GM12878 (cell line): Measurements from ENCODE around the gene CHCT1. TPM values are rescaled to one million over a fixed set of nuclear protein-coding genes. Genes with fewer than 3 reads are reported as not detected.
A peak's percentile ranks its signal among the peaks of the same experiment; 100 is the strongest.

Source experiments
- ATAC-seq: fragments of 200-7000 bp; cut with Tn5 transposase; 3 replicates; pipeline ENCODE4 v1.9.1; 2020; ENCODE audit warnings: mild to moderate bottlenecking, moderate library complexity
- Bru-seq: library from RNA; stranded (reverse); fragments of 400-500 nt; gene quantifications from one replicate; lab custom pipeline; 2021; lab: Mats Ljungman, UMichigan
- BruChase-seq, 2 experiments: library from RNA; stranded (reverse); fragments of 400-500 nt; gene quantifications; one replicate each; lab custom pipeline; 2021; lab: Mats Ljungman, UMichigan
- BruUV-seq: library from RNA; stranded (reverse); fragments of 400-500 nt; replicated peaks from 2 replicates; lab custom pipeline; 2021; lab: Mats Ljungman, UMichigan
- CTCF ChIA-PET: fragments of 300-600 bp; sonication (Branson Sonifier 250); formaldehyde crosslinking; extraction: SDS; loops from one replicate; lab custom pipeline; 2021; ENCODE audit warnings: inconsistent platforms; lab: Yijun Ruan, JAX
- POLR2A ChIA-PET: fragments of 350-600 bp; formaldehyde crosslinking; extraction: SDS; loops from one replicate; lab custom pipeline; 2021; ENCODE audit warnings: inconsistent platforms; lab: Charles Lee
- RAD21 ChIA-PET: fragments of 300-600 bp; sonication (Branson Sonifier 250); formaldehyde crosslinking; loops from one replicate; lab custom pipeline; 2023; ENCODE audit warnings: antibody characterized with exemption; ENCODE audit not compliant: unreplicated experiment; lab: Charles Lee
- SMC1A ChIA-PET: fragments of 300-600 bp; sonication (Branson Sonifier 250); formaldehyde crosslinking; loops from one replicate; lab custom pipeline; 2023; ENCODE audit not compliant: unreplicated experiment, uncharacterized antibody; lab: Charles Lee
- DNase-seq: peaks from one replicate; pipeline ENCODE4 v3.0.0-alpha.2; 2011; ENCODE audit warnings: low read depth, low spot score
- FAIRE-seq: peaks from 3 replicates; lab custom pipeline; 2011; peaks lifted over from hg19 to GRCh38; lab: Jason Lieb, UNC
- H2AFZ ChIP-seq: 2 replicates; pipeline ENCODE4 v1.6.0; 2011; ENCODE audit warnings: low read depth, low read length, control low read depth; ENCODE audit not compliant: control insufficient read depth
- H3K27ac ChIP-seq: 2 replicates; pipeline ENCODE4 v1.5.1; 2011; ENCODE audit warnings: control low read depth; ENCODE audit not compliant: control insufficient read depth, insufficient read depth
- H3K27me3 ChIP-seq, 2 experiments: replicated peaks in 1 of 2; 2 replicates each; pipeline versions ENCODE4 v1.6.0 to v1.6.1; 2011; ENCODE audit warnings: low read length in 1 of 2; ENCODE audit not compliant: control insufficient read depth in 2 of 2, insufficient read depth in 2 of 2
- H3K36me3 ChIP-seq, 2 experiments: 2 replicates each; pipeline ENCODE4 v1.5.1; 2011; ENCODE audit warnings: low read length in 1 of 2; ENCODE audit not compliant: control insufficient read depth in 2 of 2, insufficient read depth in 2 of 2
- H3K4me1 ChIP-seq: 2 replicates; pipeline ENCODE4 v1.6.1; 2011; ENCODE audit warnings: mild to moderate bottlenecking, low read length, moderate library complexity, mixed read lengths; ENCODE audit not compliant: control insufficient read depth, insufficient read depth
- H3K4me2 ChIP-seq: 2 replicates; pipeline ENCODE4 v1.6.0; 2011; ENCODE audit warnings: control low read depth; ENCODE audit not compliant: control insufficient read depth, insufficient read depth
- H3K4me3 ChIP-seq: fragments of 200-600 bp; sonication (generic); 2 replicates; pipeline ENCODE4 v1.5.1; 2016
- H3K79me2 ChIP-seq: 2 replicates; pipeline ENCODE4 v1.6.0; 2011; ENCODE audit warnings: low read length; ENCODE audit not compliant: control insufficient read depth, insufficient read depth
- H3K9ac ChIP-seq: 2 replicates; pipeline ENCODE4 v1.8.0; 2011; ENCODE audit warnings: low read length, control low read depth, mixed read lengths; ENCODE audit not compliant: control insufficient read depth, insufficient read depth
- H3K9me3 ChIP-seq: replicated peaks from 3 replicates; pipeline ENCODE4 v1.5.1; 2011; ENCODE audit warnings: mild to moderate bottlenecking, low read length; ENCODE audit not compliant: control insufficient read depth, insufficient read depth
- H4K20me1 ChIP-seq: 2 replicates; pipeline ENCODE4 v1.6.0; 2011; ENCODE audit not compliant: control insufficient read depth, insufficient read depth
- CREB1 ChIP-seq: IDR thresholded peaks from 2 replicates; pipeline ENCODE4 v1.6.1; 2012; ENCODE audit warnings: low read depth, mild to moderate bottlenecking, inconsistent platforms
- PAX5 ChIP-seq: IDR thresholded peaks from 2 replicates; pipeline ENCODE4 v1.6.1; 2011; ENCODE audit warnings: low read depth, low read length, borderline replicate concordance
- WGBS: methylation state at CpG from one replicate; pipeline ENCODE4 v1.1.6; 2016; ENCODE audit warnings: low lambda C conversion rate; ENCODE audit not compliant: insufficient replicate concordance, insufficient coverage; ENCODE audit errors: missing lambda C conversion rate; 5-methylcytosine and 5-hydroxymethylcytosine counted together
- in situ Hi-C: fragments of 300-500 bp; cut with MboI; formaldehyde crosslinking; loops from 9 replicates; pipeline ENCODE4 v1.14.3; 2018; ENCODE audit warnings: mixed read lengths
- intact Hi-C: fragments of 100-400 bp; cut with micrococcal nuclease; formaldehyde crosslinking; loops from one replicate; pipeline ENCODE4 v1.14.2; 2022; ENCODE audit not compliant: unreplicated experiment
- long read RNA-seq, 2 experiments: library from polyadenylated mRNA; unstranded; transcript quantifications; one replicate each; pipeline ENCODE4 v2.0.0, GENCODE V29; 2019 to 2020
- polyA minus RNA-seq, 3 experiments: library from RNA; depleted of rRNA, polyadenylated mRNA; stranded (reverse); fragments of >200 nt; gene quantifications; 2 replicates each; pipeline ENCODE4 v1.2.3, GENCODE V29; 2011
- polyA plus RNA-seq, 11 experiments: library from polyadenylated mRNA; depleted of rRNA in 4 of 11; unstranded in 6 of 11; stranded (reverse) in 5 of 11; fragments of >200 nt; fragmentation: Nextera tagmentation in 4 of 11; fragmentation: Illumina TruSeq in 1 of 11; extraction: Ambion mirVana in 4 of 11; extraction: Trizol in 1 of 11; gene quantifications; 1 replicate in 1 of 11; 2 replicates in 10 of 11; pipeline versions ENCODE4 v1.2.1 to v1.2.3, GENCODE V29; 2011 to 2016; ENCODE audit warnings: inconsistent platforms in 2 of 11, missing spikeins in 2 of 11, low read depth in 1 of 11
- total RNA-seq, 4 experiments: library from RNA; depleted of rRNA in 3 of 4; stranded (reverse); fragments of >200 nt in 3 of 4; fragmentation: Illumina TruSeq in 1 of 4; extraction: Trizol in 1 of 4; gene quantifications; 2 replicates each; pipeline versions ENCODE4 v1.2.1 to v1.2.3, GENCODE V29; 2013 to 2021

The CHCT1 gene
- not detected in 2 replicates for total RNA-seq (2013; cell fraction: nucleolus; rRNA removed)
- total RNA-seq (2014; rRNA removed) (0.65 TPM in 1 of 2 replicates, not detected in the other), total RNA-seq (2014; rRNA removed; fragmentation: Illumina TruSeq; extraction: Trizol) (not detected in 2 replicates), total RNA-seq (2021) (0.23 TPM in 1 of 2 replicates, not detected in the other), polyA plus RNA-seq (2011; rRNA removed) (not detected in 2 replicates), polyA plus RNA-seq (2014; fragmentation: Illumina TruSeq; extraction: Trizol) (not detected in 2 replicates), polyA plus RNA-seq (2014; fragmentation: Nextera tagmentation; extraction: Ambion mirVana) (not detected), polyA plus RNA-seq (2014; rRNA removed) (0.35 TPM in 1 of 2 replicates, not detected in the other), polyA plus RNA-seq (2016; fragmentation: Nextera tagmentation; extraction: Ambion mirVana) (not detected), polyA minus RNA-seq (2011; rRNA and poly(A)+ RNA removed) (not detected in 2 replicates), Bru-seq, nascent RNA (percentile 17 among the genes with signal in this experiment), BruChase-seq, experiment 1, labeled RNA remaining after a 6-hour chase (not detected), BruChase-seq, experiment 2, labeled RNA remaining after a 2-hour chase (not detected)
- not detected for polyA plus RNA-seq (2011; ENCODE audit: low read depth)
- polyA plus RNA-seq (2011; cell fraction: cytosol; rRNA removed), result 0.06 TPM in 1 of 2 replicates, not detected in the other
- polyA plus RNA-seq (2011; cell fraction: nucleus; rRNA removed), result not detected in 2 replicates
- polyA plus RNA-seq (2012), result not detected in 2 replicates
- not detected in 2 replicates for polyA minus RNA-seq (2011; cell fraction: cytosol; rRNA and poly(A)+ RNA removed)
- polyA minus RNA-seq (2011; cell fraction: nucleus; rRNA and poly(A)+ RNA removed), result not detected in 2 replicates
- long read RNA-seq, experiment 1, result 0 reads
- long read RNA-seq, experiment 2, partial matches to known transcripts, result 0 of 1 reads
- long read RNA-seq, experiment 2, other reads (novel, unspliced or antisense), result 1 of 1 reads

GRCh38 chr17:60422162-60422665 lies at the start of gene CHCT1:
CHCT1 (plus strand) TSS chr17:60422489; CDS start chr17:60422593, 104 bp downstream.
- H3K79me2 ChIP-seq, result no peaks in the 10 kb centered on the region
- peak within 1 kb of the TSS; percentile 61 for H3K4me3 ChIP-seq
- ChIA-PET RAD21 (no interaction called here), CTCF (interaction anchor here (0.6 to 2.8 kb wide), 3 partner anchors 21 to 191 kb away, joined by 3 to 6 read pairs (median 3); no protein-coding TSS in a partner anchor), SMC1A (no interaction called here), POLR2A (no interaction called here)
- peak within 1 kb of the TSS; percentile 96 for H2AFZ ChIP-seq
- WGBS, result 91% methylated on average over 18 of the region's 18 CpGs
- H4K20me1 ChIP-seq, result no peaks in the 10 kb centered on the region
- no peaks in the 10 kb centered on the region for H3K27me3 ChIP-seq
- no peaks in the 10 kb centered on the region for H3K4me1 ChIP-seq
- peak within 1 kb of the TSS; percentile 78 for H3K4me2 ChIP-seq
- ATAC-seq (no peak), FAIRE-seq (no peak), DNase-seq (no peak)
- no peaks in the 10 kb centered on the region for H3K9me3 ChIP-seq
- TF ChIP-seq CREB1 (no peak), PAX5 (0 out of 2 replicates have a peak, but pooled peaks have one; percentile 1)
- in situ Hi-C loops (loop anchor here (5.0 to 10.0 kb wide), 2 partner anchors 215 to 277 kb away; partner anchors contain the start of gene CA4), intact Hi-C loops (loop anchor here (5.0 kb wide), 2 partner anchors 145 to 185 kb away; no protein-coding TSS in a partner anchor)
- BruUV-seq, result no TSS peak
- H3K9ac ChIP-seq, result peak within 1 kb of the TSS; percentile 74
- no peak within 1 kb of the TSS for H3K27ac ChIP-seq
- H3K36me3 ChIP-seq, result no peaks in the 10 kb centered on the region
